Neural cell (in vitro differentiated cells): Measurements from ENCODE around the gene OR10D3. TPM values are rescaled to one million over a fixed set of nuclear protein-coding genes. Genes with fewer than 3 reads are reported as not detected.

Source experiments
- H2AFZ ChIP-seq: fragments of 200-600, 300-800 bp; sonication (generic), shearing (Covaris generic); 2 replicates; pipeline ENCODE4 v1.6.0; 2014; ENCODE audit warnings: low read depth, mild to moderate bottlenecking, antibody characterized with exemption, low read length, moderate library complexity
- H3F3A ChIP-seq: fragments of 200-600 bp; shearing (Covaris generic); 2 replicates; pipeline ENCODE4 v1.6.1; 2016; ENCODE audit warnings: mild to moderate bottlenecking, moderate library complexity, mixed read lengths, antibody characterized with exemption, low read length; ENCODE audit not compliant: insufficient read depth, poor library complexity, severe bottlenecking
- H3K27ac ChIP-seq: fragments of 200-600, 300-800 bp; sonication (generic), shearing (Covaris generic); 2 replicates; pipeline ENCODE4 v1.5.1; 2014; ENCODE audit warnings: mild to moderate bottlenecking, low read length, moderate library complexity
- H3K27me3 ChIP-seq: fragments of 300-800, 200-600 bp; sonication (generic), shearing (Covaris generic); 2 replicates; pipeline ENCODE4 v1.6.0; 2014; ENCODE audit warnings: mild to moderate bottlenecking, low read depth, low read length, moderate library complexity; ENCODE audit not compliant: insufficient read depth
- H3K36me3 ChIP-seq: fragments of 300-800, 200-600 bp; sonication (generic), shearing (Covaris generic); 2 replicates; pipeline ENCODE4 v1.5.1; 2014; ENCODE audit warnings: mild to moderate bottlenecking, antibody characterized with exemption, low read length, moderate library complexity; ENCODE audit not compliant: insufficient read depth
- H3K4me2 ChIP-seq: fragments of 300-800, 200-600 bp; sonication (generic), shearing (Covaris generic); 2 replicates; pipeline ENCODE4 v1.6.0; 2014; ENCODE audit warnings: mild to moderate bottlenecking, low read length
- H3K4me3 ChIP-seq: fragments of 300-800, 200-600 bp; sonication (generic), shearing (Covaris generic); 2 replicates; pipeline ENCODE4 v1.5.1; 2014; ENCODE audit warnings: mild to moderate bottlenecking, low read length, moderate library complexity
- H3K79me2 ChIP-seq: fragments of 200-600 bp; shearing (Covaris generic); replicated peaks from 2 replicates; pipeline ENCODE4 v1.6.0; 2014; ENCODE audit warnings: mild to moderate bottlenecking, low read length, moderate library complexity; ENCODE audit not compliant: insufficient read depth
- H3K9ac ChIP-seq: fragments of 300-800, 200-600 bp; sonication (generic), shearing (Covaris generic); 2 replicates; pipeline ENCODE4 v1.6.1; 2016; ENCODE audit warnings: mild to moderate bottlenecking, low read length, mixed read lengths
- H3K9me2 ChIP-seq: fragments of 200-600 bp; shearing (Covaris generic); 2 replicates; pipeline ENCODE4 v1.6.1; 2016; ENCODE audit warnings: mild to moderate bottlenecking, low read length, mixed read lengths; ENCODE audit not compliant: insufficient read depth
- H3K9me3 ChIP-seq: fragments of 200-600, 300-800 bp; sonication (generic), shearing (Covaris generic); 2 replicates; pipeline ENCODE4 v1.6.1; 2016; ENCODE audit warnings: mild to moderate bottlenecking, mixed run types, low read length, moderate library complexity, mixed read lengths
- H4K20me1 ChIP-seq: fragments of 200-600 bp; shearing (Covaris generic); 2 replicates; pipeline ENCODE4 v1.6.1; 2016; ENCODE audit warnings: mild to moderate bottlenecking, mixed run types; ENCODE audit not compliant: insufficient read depth
- EP300 ChIP-seq: fragments of 450-650 bp; conservative IDR thresholded peaks from 2 replicates; pipeline ENCODE4 v1.6.1; 2014; ENCODE audit warnings: antibody characterized with exemption, mild to moderate bottlenecking, moderate library complexity; ENCODE audit not compliant: poor library complexity, severe bottlenecking
- EZH2 ChIP-seq: fragments of 200-600, 300-800 bp; shearing (Covaris generic), sonication (generic); IDR thresholded peaks from 2 replicates; pipeline ENCODE4 v1.6.1; 2014; ENCODE audit warnings: antibody characterized with exemption, low read length, borderline replicate concordance, mild to moderate bottlenecking; ENCODE audit not compliant: insufficient read depth, poor library complexity, severe bottlenecking
- MXI1 ChIP-seq: fragments of 450-650 bp; conservative IDR thresholded peaks from 2 replicates; pipeline ENCODE4 v1.6.1; 2014; ENCODE audit warnings: antibody characterized with exemption, mild to moderate bottlenecking; ENCODE audit not compliant: poor library complexity, severe bottlenecking
- POLR2AphosphoS5 ChIP-seq: IDR thresholded peaks from 2 replicates; pipeline ENCODE4 v1.6.1; 2012
- RAD21 ChIP-seq: fragments of 450-650 bp; conservative IDR thresholded peaks from 2 replicates; pipeline ENCODE4 v1.6.1; 2014; ENCODE audit warnings: antibody characterized with exemption, mild to moderate bottlenecking, moderate library complexity
- SMC3 ChIP-seq: fragments of 450-650 bp; conservative IDR thresholded peaks from 2 replicates; pipeline ENCODE4 v1.6.1; 2014; ENCODE audit warnings: antibody characterized with exemption, mild to moderate bottlenecking, moderate library complexity; ENCODE audit not compliant: poor library complexity
- TAF1 ChIP-seq: IDR thresholded peaks from 2 replicates; pipeline ENCODE4 v1.6.1; 2012; ENCODE audit warnings: low read depth
- polyA plus RNA-seq: library from polyadenylated mRNA; depleted of rRNA; stranded (reverse); fragments of >200 nt; gene quantifications from 2 replicates; pipeline ENCODE4 v1.2.3, GENCODE V29; 2014
- TF ChIP-seq, protein P1 (sequence below): IDR thresholded peaks from 2 replicates; pipeline ENCODE4 v1.6.1; 2012; ENCODE audit warnings: borderline replicate concordance
- TF ChIP-seq, protein P2 (sequence below): fragments of 450-650 bp; IDR thresholded peaks from 2 replicates; pipeline ENCODE4 v1.5.1; 2014; ENCODE audit warnings: antibody characterized with exemption, mild to moderate bottlenecking, moderate library complexity; ENCODE audit not compliant: poor library complexity, severe bottlenecking

The OR10D3 gene
- polyA plus RNA-seq, 1 donor from 2014 or later, result not detected

DNA sequence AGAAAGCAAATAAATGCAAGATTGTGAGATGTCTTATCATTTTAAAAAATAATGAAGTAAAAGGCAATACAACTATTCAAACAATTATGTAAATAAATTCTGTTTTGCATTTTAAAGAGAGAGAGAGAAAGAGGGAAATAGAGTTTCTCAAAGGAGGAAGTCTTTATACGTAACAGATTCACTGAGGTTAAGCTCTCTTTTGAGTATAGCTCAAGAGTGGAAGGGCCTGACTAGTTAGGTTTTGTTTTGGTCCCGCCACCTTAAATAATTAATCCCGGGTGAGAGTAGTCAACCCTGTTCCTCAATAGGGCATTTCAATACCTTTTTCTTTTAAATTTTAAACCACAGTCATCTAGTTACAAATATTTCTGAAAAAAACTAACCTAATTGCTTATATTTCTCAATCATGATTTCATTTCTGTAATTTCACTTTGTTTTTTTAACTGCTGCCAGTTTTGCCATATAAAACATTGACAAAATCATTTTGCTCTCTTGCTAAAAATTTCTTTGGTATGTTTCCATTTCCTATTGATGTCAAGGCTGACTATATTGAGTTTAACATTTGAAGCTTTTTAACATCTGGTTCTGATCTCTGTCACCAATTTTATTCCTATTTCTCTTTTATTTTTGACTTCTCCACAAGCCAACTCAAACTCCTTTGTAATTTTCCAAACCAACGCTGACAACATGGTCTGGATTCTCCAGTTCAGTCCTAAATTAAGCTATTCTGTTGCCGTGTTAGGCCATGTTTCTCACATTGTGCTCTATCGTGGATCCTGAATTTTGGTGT, 10.3 kb downstream of the OR10D3 start:
- Histone ChIP-seq H3K79me2 (no peaks in the 10 kb centered on the region), H3K27me3 (no peaks in the 10 kb centered on the region), H3K27ac (no peak overlapping the region), H4K20me1 (no peaks in the 10 kb centered on the region), H3K36me3 (no peaks in the 10 kb centered on the region), H2AFZ (no peak overlapping the region), H3K4me2 (no peak overlapping the region), H3K9me2 (no peaks in the 10 kb centered on the region), H3F3A (no peaks in the 10 kb centered on the region), H3K9me3 (no peaks in the 10 kb centered on the region), H3K4me3 (no peak overlapping the region), H3K9ac (no peak overlapping the region)
- TF ChIP-seq, protein P1, sequence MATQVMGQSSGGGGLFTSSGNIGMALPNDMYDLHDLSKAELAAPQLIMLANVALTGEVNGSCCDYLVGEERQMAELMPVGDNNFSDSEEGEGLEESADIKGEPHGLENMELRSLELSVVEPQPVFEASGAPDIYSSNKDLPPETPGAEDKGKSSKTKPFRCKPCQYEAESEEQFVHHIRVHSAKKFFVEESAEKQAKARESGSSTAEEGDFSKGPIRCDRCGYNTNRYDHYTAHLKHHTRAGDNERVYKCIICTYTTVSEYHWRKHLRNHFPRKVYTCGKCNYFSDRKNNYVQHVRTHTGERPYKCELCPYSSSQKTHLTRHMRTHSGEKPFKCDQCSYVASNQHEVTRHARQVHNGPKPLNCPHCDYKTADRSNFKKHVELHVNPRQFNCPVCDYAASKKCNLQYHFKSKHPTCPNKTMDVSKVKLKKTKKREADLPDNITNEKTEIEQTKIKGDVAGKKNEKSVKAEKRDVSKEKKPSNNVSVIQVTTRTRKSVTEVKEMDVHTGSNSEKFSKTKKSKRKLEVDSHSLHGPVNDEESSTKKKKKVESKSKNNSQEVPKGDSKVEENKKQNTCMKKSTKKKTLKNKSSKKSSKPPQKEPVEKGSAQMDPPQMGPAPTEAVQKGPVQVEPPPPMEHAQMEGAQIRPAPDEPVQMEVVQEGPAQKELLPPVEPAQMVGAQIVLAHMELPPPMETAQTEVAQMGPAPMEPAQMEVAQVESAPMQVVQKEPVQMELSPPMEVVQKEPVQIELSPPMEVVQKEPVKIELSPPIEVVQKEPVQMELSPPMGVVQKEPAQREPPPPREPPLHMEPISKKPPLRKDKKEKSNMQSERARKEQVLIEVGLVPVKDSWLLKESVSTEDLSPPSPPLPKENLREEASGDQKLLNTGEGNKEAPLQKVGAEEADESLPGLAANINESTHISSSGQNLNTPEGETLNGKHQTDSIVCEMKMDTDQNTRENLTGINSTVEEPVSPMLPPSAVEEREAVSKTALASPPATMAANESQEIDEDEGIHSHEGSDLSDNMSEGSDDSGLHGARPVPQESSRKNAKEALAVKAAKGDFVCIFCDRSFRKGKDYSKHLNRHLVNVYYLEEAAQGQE, result no peak
- TF ChIP-seq EZH2, result no peak
- TF ChIP-seq TAF1, result no peak
- no peak for TF ChIP-seq POLR2AphosphoS5
- TF ChIP-seq EP300, result no peak
- TF ChIP-seq SMC3, result no peak
- TF ChIP-seq, protein P2, sequence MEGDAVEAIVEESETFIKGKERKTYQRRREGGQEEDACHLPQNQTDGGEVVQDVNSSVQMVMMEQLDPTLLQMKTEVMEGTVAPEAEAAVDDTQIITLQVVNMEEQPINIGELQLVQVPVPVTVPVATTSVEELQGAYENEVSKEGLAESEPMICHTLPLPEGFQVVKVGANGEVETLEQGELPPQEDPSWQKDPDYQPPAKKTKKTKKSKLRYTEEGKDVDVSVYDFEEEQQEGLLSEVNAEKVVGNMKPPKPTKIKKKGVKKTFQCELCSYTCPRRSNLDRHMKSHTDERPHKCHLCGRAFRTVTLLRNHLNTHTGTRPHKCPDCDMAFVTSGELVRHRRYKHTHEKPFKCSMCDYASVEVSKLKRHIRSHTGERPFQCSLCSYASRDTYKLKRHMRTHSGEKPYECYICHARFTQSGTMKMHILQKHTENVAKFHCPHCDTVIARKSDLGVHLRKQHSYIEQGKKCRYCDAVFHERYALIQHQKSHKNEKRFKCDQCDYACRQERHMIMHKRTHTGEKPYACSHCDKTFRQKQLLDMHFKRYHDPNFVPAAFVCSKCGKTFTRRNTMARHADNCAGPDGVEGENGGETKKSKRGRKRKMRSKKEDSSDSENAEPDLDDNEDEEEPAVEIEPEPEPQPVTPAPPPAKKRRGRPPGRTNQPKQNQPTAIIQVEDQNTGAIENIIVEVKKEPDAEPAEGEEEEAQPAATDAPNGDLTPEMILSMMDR, result no peak
- TF ChIP-seq MXI1, result no peak
- no peak for TF ChIP-seq RAD21

DNA sequence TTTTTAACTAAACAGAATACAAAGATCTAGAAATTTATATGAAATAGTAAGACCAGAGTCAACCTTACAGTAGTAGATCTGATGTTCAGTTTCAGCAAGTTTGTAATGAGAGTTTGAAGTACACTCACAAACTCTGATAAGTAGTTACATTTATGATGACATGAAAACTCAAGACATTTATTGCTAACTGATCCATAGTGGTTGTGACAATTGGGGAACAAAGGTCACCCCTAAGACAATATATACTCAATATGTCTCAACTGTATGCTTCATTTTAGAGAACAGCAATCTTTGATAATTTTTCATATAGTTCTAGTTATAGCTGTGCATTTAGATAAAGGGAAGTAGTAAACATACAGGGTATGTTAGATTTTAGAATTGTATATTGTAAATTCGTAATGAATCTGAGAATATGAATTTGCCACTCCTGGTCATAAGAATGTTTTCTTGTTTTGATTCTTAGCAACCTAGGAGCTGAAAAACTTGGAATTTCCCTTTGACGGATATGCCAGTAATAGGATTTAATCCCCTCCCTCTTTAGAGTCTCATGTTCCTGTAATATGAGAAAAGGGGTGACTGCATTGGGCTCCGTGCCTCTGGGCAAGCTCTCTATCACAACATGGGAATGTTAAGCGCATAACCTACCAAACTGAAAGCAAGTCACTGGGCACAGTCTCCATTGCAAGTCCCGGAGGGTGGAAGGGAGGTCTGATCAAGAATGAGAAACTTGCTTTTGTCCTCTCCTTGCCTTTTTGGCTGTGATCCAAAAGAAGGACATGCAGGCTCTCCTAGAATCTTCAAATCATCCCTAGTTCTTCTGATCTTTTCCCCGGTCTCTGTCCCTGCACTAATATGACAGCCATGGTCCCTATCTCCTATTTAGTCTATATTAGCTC, 11.4 kb downstream of the OR10D3 start:
- H3K4me3 ChIP-seq, result no peak overlapping the region
- no peak overlapping the region for H3K27ac ChIP-seq
- no peak overlapping the region for H3K4me2 ChIP-seq
- H3K79me2 ChIP-seq, result no peaks in the 10 kb centered on the region
- H3K27me3 ChIP-seq, result no peaks in the 10 kb centered on the region
- TF ChIP-seq, protein P2, result no peak
- TF ChIP-seq, protein P1, result no peak
- no peak for TF ChIP-seq MXI1
- TF ChIP-seq RAD21, result no peak
- no peak for TF ChIP-seq EP300
- TF ChIP-seq EZH2, result no peak
- TF ChIP-seq TAF1, result no peak
- no peak for TF ChIP-seq SMC3
- no peak overlapping the region for H2AFZ ChIP-seq
- H3K36me3 ChIP-seq, result no peaks in the 10 kb centered on the region
- no peaks in the 10 kb centered on the region for H4K20me1 ChIP-seq
- no peaks in the 10 kb centered on the region for H3K9me2 ChIP-seq
- no peak overlapping the region for H3K9ac ChIP-seq
- H3F3A ChIP-seq, result no peaks in the 10 kb centered on the region
- no peaks in the 10 kb centered on the region for H3K9me3 ChIP-seq
